CD14-positive monocyte (primary cell): ENCODE data around the gene TRIAP1. TPM values are rescaled to one million over a fixed set of nuclear protein-coding genes. Genes with fewer than 3 reads are reported as not detected.
A peak's percentile ranks its signal among the peaks of the same experiment; 100 is the strongest.

Experiments used
- DNase-seq, 3 donors: peaks; one replicate each; pipeline ENCODE4 v3.0.0-alpha.2; 2011 to 2022
- H2AFZ ChIP-seq: 2 replicates; pipeline ENCODE4 v1.6.0; 2012; ENCODE audit warnings: mild to moderate bottlenecking, low read depth, low read length, inconsistent platforms; ENCODE audit not compliant: insufficient read depth, poor library complexity, severe bottlenecking
- H3K27ac ChIP-seq, 2 donors: 1 replicate in 1 of 2; 2 replicates in 1 of 2; pipeline ENCODE4 v1.5.1; 2012 to 2013; ENCODE audit warnings: low read length in 2 of 2, control low read depth in 1 of 2, inconsistent platforms in 1 of 2, low read depth in 1 of 2, mild to moderate bottlenecking in 1 of 2
- H3K27me3 ChIP-seq, 2 donors: one replicate each; pipeline versions ENCODE4 v1.6.0 to v1.6.1; 2011 to 2013; ENCODE audit warnings: low read length in 2 of 2; ENCODE audit not compliant: control insufficient read depth in 2 of 2, insufficient read depth in 2 of 2
- H3K36me3 ChIP-seq, 2 donors: replicated peaks in 1 of 2; 1 replicate in 1 of 2; 2 replicates in 1 of 2; pipeline versions ENCODE4 v1.5.1 to v1.6.1; 2012 to 2013; ENCODE audit warnings: low read length in 2 of 2, control low read depth in 1 of 2, inconsistent platforms in 1 of 2, mild to moderate bottlenecking in 1 of 2; ENCODE audit not compliant: insufficient read depth in 2 of 2, control insufficient read depth in 1 of 2
- H3K4me1 ChIP-seq, 2 donors: 1 replicate in 1 of 2; 2 replicates in 1 of 2; pipeline versions ENCODE4 v1.5.1 to v1.6.1; 2012 to 2013; ENCODE audit warnings: low read length in 2 of 2, control low read depth in 1 of 2, inconsistent platforms in 1 of 2, mild to moderate bottlenecking in 1 of 2, moderate library complexity in 1 of 2; ENCODE audit not compliant: insufficient read depth in 2 of 2, control insufficient read depth in 1 of 2
- H3K4me2 ChIP-seq: replicated peaks from 2 replicates; pipeline ENCODE3; 2012; ENCODE audit warnings: low read length, moderate library complexity, mild to moderate bottlenecking; ENCODE audit not compliant: poor library complexity, severe bottlenecking; ENCODE audit errors: extremely low read depth
- H3K4me3 ChIP-seq, 3 experiments: fragments of 200-600 bp in 1 of 3; sonication (generic) in 1 of 3; replicated peaks in 1 of 3; 1 replicate in 2 of 3; 2 replicates in 1 of 3; pipeline ENCODE4 v1.5.1; 2011 to 2013; ENCODE audit warnings: low read length in 3 of 3, mild to moderate bottlenecking in 3 of 3, control low read depth in 2 of 3, low read depth in 2 of 3, inconsistent platforms in 1 of 3, moderate library complexity in 1 of 3
- H3K79me2 ChIP-seq: 2 replicates; pipeline ENCODE4 v1.6.0; 2012; ENCODE audit warnings: mild to moderate bottlenecking, control low read depth, inconsistent platforms, low read length, moderate library complexity; ENCODE audit not compliant: insufficient read depth
- H3K9ac ChIP-seq: 2 replicates; pipeline ENCODE4 v1.6.0; 2017; ENCODE audit warnings: low read length, mild to moderate bottlenecking; ENCODE audit not compliant: insufficient read depth, poor library complexity, severe bottlenecking
- H3K9me3 ChIP-seq, 2 donors: replicated peaks in 1 of 2; 1 replicate in 1 of 2; 2 replicates in 1 of 2; pipeline versions ENCODE4 v1.5.1 to v1.6.1; 2012 to 2013; ENCODE audit warnings: low read length in 2 of 2, control low read depth in 1 of 2; ENCODE audit not compliant: control insufficient read depth in 1 of 2, insufficient read depth in 1 of 2
- H4K20me1 ChIP-seq: 2 replicates; pipeline ENCODE4 v1.6.0; 2012; ENCODE audit warnings: mild to moderate bottlenecking, low read length, control low read depth, moderate library complexity; ENCODE audit not compliant: insufficient read depth
- H3K27ac Mint-ChIP-seq, 7 donors: one replicate each; pipeline ENCODE4 v1.8.0; 2020; ENCODE audit warnings: mild to moderate bottlenecking in 7 of 7, mixed read lengths in 7 of 7, moderate library complexity in 6 of 7, inconsistent platforms in 2 of 7
- H3K27me3 Mint-ChIP-seq, 3 donors: one replicate each; pipeline ENCODE4 v1.8.0; 2021 to 2022; ENCODE audit warnings: low read depth in 3 of 3, mild to moderate bottlenecking in 3 of 3, mixed read lengths in 3 of 3, moderate library complexity in 3 of 3, inconsistent platforms in 1 of 3
- H3K36me3 Mint-ChIP-seq, 2 donors: one replicate each; pipeline ENCODE4 v1.8.0; 2020; ENCODE audit warnings: mixed read lengths in 2 of 2, inconsistent platforms in 1 of 2, mild to moderate bottlenecking in 1 of 2
- H3K4me1 Mint-ChIP-seq: one replicate; pipeline ENCODE4 v1.8.0; 2020; ENCODE audit warnings: mild to moderate bottlenecking, mixed read lengths
- H3K4me3 Mint-ChIP-seq, 2 donors: one replicate each; pipeline ENCODE4 v1.8.0; 2020; ENCODE audit warnings: mild to moderate bottlenecking in 2 of 2, mixed read lengths in 2 of 2, moderate library complexity in 1 of 2
- H3K9me3 Mint-ChIP-seq, 7 donors: one replicate each; pipeline ENCODE4 v1.8.0; 2020 to 2022; ENCODE audit warnings: mixed read lengths in 7 of 7, mild to moderate bottlenecking in 6 of 7, moderate library complexity in 6 of 7, inconsistent platforms in 2 of 7
- WGBS: methylation state at CpG from one replicate; pipeline ENCODE4 v1.1.5; 2013; ENCODE audit warnings: missing lambda C conversion rate; ENCODE audit not compliant: insufficient coverage; 5-methylcytosine and 5-hydroxymethylcytosine counted together
- intact Hi-C, 2 donors: fragments of 100-400 bp; cut with micrococcal nuclease; formaldehyde crosslinking; loops; one replicate each; pipeline versions ENCODE4 v1.15.0 to v1.15.1; 2023
- polyA plus RNA-seq, 3 donors: library from polyadenylated mRNA; depleted of rRNA in 1 of 3; unstranded in 2 of 3; stranded (reverse) in 1 of 3; fragments of 300-500 nt in 2 of 3; fragments of >200 nt in 1 of 3; fragmentation: Illumina TruSeq in 2 of 3; gene quantifications; 1 replicate in 2 of 3; 2 replicates in 1 of 3; pipeline ENCODE4 v1.2.3, GENCODE V29; 2012 to 2021
- TF ChIP-seq, protein P1 (sequence below): fragments of 200-600 bp; IDR thresholded peaks from one replicate; pipeline ENCODE4 v1.8.0; 2022; ENCODE audit warnings: antibody characterized with exemption, mild to moderate bottlenecking

The TRIAP1 gene
- polyA plus RNA-seq, 3 donors: 11.3 to 61.9 (median 57.0) TPM

DNA sequence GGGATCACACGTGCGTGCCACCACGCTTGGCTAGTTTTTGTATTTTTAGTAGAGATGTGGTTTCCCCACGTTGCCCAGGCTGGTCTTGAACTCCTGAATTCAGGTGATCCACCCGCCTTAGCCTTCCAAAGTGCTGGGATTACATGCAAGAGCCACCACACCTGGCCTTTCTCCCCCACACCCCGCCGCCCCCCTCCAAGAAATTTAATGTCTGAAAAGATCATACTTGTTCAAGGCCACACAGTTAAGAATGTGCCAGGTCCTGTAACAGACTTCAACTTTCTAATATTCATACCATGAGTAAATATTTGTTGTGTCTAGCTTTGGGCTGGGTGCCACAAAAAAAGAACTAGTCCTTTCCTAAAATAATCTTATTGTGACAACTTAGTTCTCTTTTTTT lies 9.1 kb upstream of the TRIAP1 start:
- Histone ChIP-seq H3K27ac (no peak overlapping the region), H2AFZ (no peak overlapping the region), H3K36me3 (peaks cover 53 to 84% of the 10 kb centered on the region in 2 donors), H3K4me2 (no peak overlapping the region), H3K9ac (no peak overlapping the region), H3K4me3 (no peak overlapping the region), H3K4me1 (no peaks in the 10 kb centered on the region), H3K27me3 (no peaks in the 10 kb centered on the region), H3K79me2 (peaks cover 25% of the 10 kb centered on the region), H3K9me3 (no peaks in the 10 kb centered on the region), H4K20me1 (peaks cover 64% of the 10 kb centered on the region)
- Mint-ChIP-seq H3K27me3 (peaks cover 0 to 2% (median 1%) of the 10 kb centered on the region in 3 donors), H3K4me1 (no peaks in the 10 kb centered on the region), H3K4me3 (no peak overlapping the region), H3K36me3 (peaks cover 41 to 67% of the 10 kb centered on the region in 2 donors), H3K9me3 (no peaks in the 10 kb centered on the region), H3K27ac (peak overlapping the region in 2 of 7 donors; percentile 8 to 37)
- intact Hi-C loops: no loop called here
- TF ChIP-seq, protein P1, sequence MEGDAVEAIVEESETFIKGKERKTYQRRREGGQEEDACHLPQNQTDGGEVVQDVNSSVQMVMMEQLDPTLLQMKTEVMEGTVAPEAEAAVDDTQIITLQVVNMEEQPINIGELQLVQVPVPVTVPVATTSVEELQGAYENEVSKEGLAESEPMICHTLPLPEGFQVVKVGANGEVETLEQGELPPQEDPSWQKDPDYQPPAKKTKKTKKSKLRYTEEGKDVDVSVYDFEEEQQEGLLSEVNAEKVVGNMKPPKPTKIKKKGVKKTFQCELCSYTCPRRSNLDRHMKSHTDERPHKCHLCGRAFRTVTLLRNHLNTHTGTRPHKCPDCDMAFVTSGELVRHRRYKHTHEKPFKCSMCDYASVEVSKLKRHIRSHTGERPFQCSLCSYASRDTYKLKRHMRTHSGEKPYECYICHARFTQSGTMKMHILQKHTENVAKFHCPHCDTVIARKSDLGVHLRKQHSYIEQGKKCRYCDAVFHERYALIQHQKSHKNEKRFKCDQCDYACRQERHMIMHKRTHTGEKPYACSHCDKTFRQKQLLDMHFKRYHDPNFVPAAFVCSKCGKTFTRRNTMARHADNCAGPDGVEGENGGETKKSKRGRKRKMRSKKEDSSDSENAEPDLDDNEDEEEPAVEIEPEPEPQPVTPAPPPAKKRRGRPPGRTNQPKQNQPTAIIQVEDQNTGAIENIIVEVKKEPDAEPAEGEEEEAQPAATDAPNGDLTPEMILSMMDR: no peak
- no peak for DNase-seq
- 90% methylated on average over 2 of the region's 7 CpGs for WGBS

DNA sequence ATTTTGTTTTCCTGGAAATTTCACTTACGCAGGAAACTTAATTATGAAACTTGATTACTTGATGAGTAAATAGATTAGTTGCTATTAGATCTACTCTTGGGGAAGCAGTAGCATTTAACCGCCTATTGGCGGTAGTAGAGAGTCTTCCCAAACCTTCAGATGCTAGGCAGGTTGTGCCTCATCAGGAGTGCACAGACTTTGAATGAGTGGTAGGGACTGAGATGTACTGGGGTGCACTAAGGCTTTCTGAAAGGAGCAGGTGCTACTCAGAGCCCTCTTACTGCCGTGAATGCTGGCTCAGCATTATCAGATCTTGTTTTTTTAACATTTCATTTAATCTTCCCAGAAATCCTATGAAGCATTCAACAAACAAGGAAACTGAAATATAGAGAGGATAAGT lies 7.8 kb upstream of the TRIAP1 start:
- TF ChIP-seq, protein P1: peak; percentile 83
- H3K27ac Mint-ChIP-seq: peak overlapping the region in 1 of 7 donors; percentile 40
- Histone ChIP-seq H3K9me3 (no peaks in the 10 kb centered on the region), H4K20me1 (peaks cover 53% of the 10 kb centered on the region), H3K4me1 (no peaks in the 10 kb centered on the region), H3K27me3 (no peaks in the 10 kb centered on the region), H2AFZ (no peak overlapping the region), H3K4me3 (no peak overlapping the region), H3K36me3 (peaks cover 46 to 83% of the 10 kb centered on the region in 2 donors), H3K27ac (no peak overlapping the region), H3K9ac (no peak overlapping the region), H3K4me2 (no peak overlapping the region), H3K79me2 (peaks cover 25% of the 10 kb centered on the region)
- 94% methylated on average over 2 of the region's 4 CpGs for WGBS
- H3K27me3 Mint-ChIP-seq: peaks cover 0 to 2% (median 1%) of the 10 kb centered on the region in 3 donors
- DNase-seq: peak in 2 of 3 donors; percentile 39 to 44
- intact Hi-C loops: no loop called here
- H3K4me3 Mint-ChIP-seq: no peak overlapping the region
- H3K9me3 Mint-ChIP-seq: no peaks in the 10 kb centered on the region
- H3K4me1 Mint-ChIP-seq: no peaks in the 10 kb centered on the region
- peaks cover 35 to 63% of the 10 kb centered on the region in 2 donors for H3K36me3 Mint-ChIP-seq
